IMR-90 (cell line): ENCODE measurements around the gene LIMS2. TPM values are rescaled to one million over a fixed set of nuclear protein-coding genes. Genes with fewer than 3 reads are reported as not detected.

ENCODE experiments used
- ATAC-seq: fragments of 200-7000 bp; cut with Tn5 transposase; 2 replicates; pipeline ENCODE4 v1.9.1; 2020; ENCODE audit warnings: low read depth, mild to moderate bottlenecking, moderate library complexity
- BruUV-seq: library from RNA; stranded (reverse); fragments of 400-500 nt; replicated peaks from 2 replicates; lab custom pipeline; 2021; lab: Mats Ljungman, UMichigan
- CTCF ChIA-PET: fragments of 300-600 bp; formaldehyde crosslinking; extraction: SDS; loops from one replicate; lab custom pipeline; 2021; ENCODE audit warnings: antibody characterized with exemption; lab: Yijun Ruan, JAX
- POLR2A ChIA-PET: fragments of 300-600 bp; sonication (Branson Sonifier 250); formaldehyde crosslinking; loops from one replicate; lab custom pipeline; 2022; ENCODE audit warnings: antibody characterized with exemption; ENCODE audit not compliant: unreplicated experiment; lab: Charles Lee
- DNase-seq: peaks from one replicate; pipeline ENCODE4 v3.0.0; 2013
- H2AFZ ChIP-seq: replicated peaks from 2 replicates; pipeline ENCODE3; 2013; ENCODE audit warnings: low read length, mild to moderate bottlenecking; ENCODE audit not compliant: poor library complexity
- H2AK5ac ChIP-seq: 2 replicates; pipeline ENCODE4 v1.6.1; 2013; ENCODE audit warnings: low read depth, low read length, inconsistent platforms
- H2AK9ac ChIP-seq: replicated peaks from 2 replicates; pipeline ENCODE3; 2013; ENCODE audit warnings: mild to moderate bottlenecking, low read depth, low read length, moderate library complexity; ENCODE audit not compliant: poor library complexity
- H2BK120ac ChIP-seq: 2 replicates; pipeline ENCODE4 v1.6.1; 2013; ENCODE audit warnings: low read depth, low read length, inconsistent platforms
- H2BK15ac ChIP-seq: 3 replicates; pipeline ENCODE4 v1.6.1; 2013; ENCODE audit warnings: low read depth, low read length, inconsistent platforms
- H2BK20ac ChIP-seq: 2 replicates; pipeline ENCODE4 v1.6.1; 2013; ENCODE audit warnings: low read depth, mild to moderate bottlenecking, inconsistent platforms, low read length, moderate library complexity
- H2BK5ac ChIP-seq: 2 replicates; pipeline ENCODE4 v1.6.1; 2013; ENCODE audit warnings: mild to moderate bottlenecking, low read depth, low read length, inconsistent platforms; ENCODE audit not compliant: poor library complexity, severe bottlenecking
- H3K14ac ChIP-seq: replicated peaks from 2 replicates; pipeline ENCODE4 v1.6.1; 2013; ENCODE audit warnings: low read depth, low read length, inconsistent platforms
- H3K18ac ChIP-seq: 2 replicates; pipeline ENCODE4 v1.6.1; 2013; ENCODE audit warnings: low read depth, low read length, control low read depth
- H3K23ac ChIP-seq: 2 replicates; pipeline ENCODE4 v1.6.1; 2013; ENCODE audit warnings: low read depth, low read length, inconsistent platforms
- H3K27ac ChIP-seq: 2 replicates; pipeline ENCODE4 v1.5.1; 2013; ENCODE audit warnings: mild to moderate bottlenecking, control low read depth, low read length; ENCODE audit not compliant: insufficient read depth
- H3K27me3 ChIP-seq: 2 replicates; pipeline ENCODE4 v1.6.1; 2013; ENCODE audit warnings: low read length; ENCODE audit not compliant: control insufficient read depth, insufficient read depth
- H3K36me3 ChIP-seq: 2 replicates; pipeline ENCODE4 v1.6.1; 2013; ENCODE audit warnings: low read length, mixed read lengths; ENCODE audit not compliant: control insufficient read depth, insufficient read depth
- H3K4ac ChIP-seq: 2 replicates; pipeline ENCODE4 v1.6.1; 2013; ENCODE audit warnings: low read depth, low read length, inconsistent platforms
- H3K4me1 ChIP-seq: 2 replicates; pipeline ENCODE4 v1.6.1; 2013; ENCODE audit warnings: low read length, mixed read lengths; ENCODE audit not compliant: control insufficient read depth, insufficient read depth
- H3K4me2 ChIP-seq: 2 replicates; pipeline ENCODE4 v1.6.1; 2013; ENCODE audit warnings: low read depth, mild to moderate bottlenecking, control low read depth, low read length, moderate library complexity
- H3K4me3 ChIP-seq: 2 replicates; pipeline ENCODE4 v1.5.1; 2013; ENCODE audit warnings: low read depth, mild to moderate bottlenecking, control low read depth, low read length, moderate library complexity; ENCODE audit not compliant: insufficient read depth
- H3K56ac ChIP-seq: 2 replicates; pipeline ENCODE4 v1.6.1; 2013; ENCODE audit warnings: low read length, inconsistent platforms; ENCODE audit not compliant: insufficient read depth; ENCODE audit errors: extremely low read depth
- H3K79me1 ChIP-seq, 2 experiments: 2 replicates each; pipeline ENCODE4 v1.6.1; 2013; ENCODE audit warnings: low read length in 2 of 2, inconsistent platforms in 1 of 2, low read depth in 1 of 2
- H3K9ac ChIP-seq: 2 replicates; pipeline ENCODE4 v1.6.1; 2013; ENCODE audit warnings: low read depth, low read length, control low read depth
- H3K9me1 ChIP-seq: 2 replicates; pipeline ENCODE4 v1.6.1; 2013; ENCODE audit warnings: low read length, inconsistent platforms; ENCODE audit not compliant: insufficient read depth
- H3K9me3 ChIP-seq: 2 replicates; pipeline ENCODE4 v1.6.1; 2013; ENCODE audit warnings: low read length; ENCODE audit not compliant: control insufficient read depth, insufficient read depth
- H4K20me1 ChIP-seq: 2 replicates; pipeline ENCODE4 v1.6.1; 2013; ENCODE audit warnings: low read length, inconsistent platforms; ENCODE audit not compliant: insufficient read depth
- H4K5ac ChIP-seq: 2 replicates; pipeline ENCODE4 v1.6.1; 2013; ENCODE audit warnings: mild to moderate bottlenecking, low read depth, low read length, control low read depth
- H4K8ac ChIP-seq, 2 experiments: 2 replicates each; pipeline ENCODE4 v1.6.1; 2013; ENCODE audit warnings: low read depth in 2 of 2, low read length in 2 of 2, control low read depth in 1 of 2, inconsistent platforms in 1 of 2
- H4K91ac ChIP-seq: 2 replicates; pipeline ENCODE4 v1.6.1; 2013; ENCODE audit warnings: low read depth, low read length, inconsistent platforms; ENCODE audit not compliant: insufficient read depth
- BHLHE40 ChIP-seq: fragments of 150-350 bp; IDR thresholded peaks from 2 replicates; pipeline ENCODE4 v1.6.1; 2016; ENCODE audit warnings: mild to moderate bottlenecking, low read depth, low read length
- CEBPB ChIP-seq: IDR thresholded peaks from 2 replicates; pipeline ENCODE4 v1.6.1; 2012; ENCODE audit warnings: low read depth, low read length, improper control_type of control experiment
- CHD1 ChIP-seq: IDR thresholded peaks from 2 replicates; pipeline ENCODE4 v1.6.1; 2012; ENCODE audit warnings: low read depth, low read length, improper control_type of control experiment
- CTCF ChIP-seq: conservative IDR thresholded peaks from 2 replicates; pipeline ENCODE4 v1.5.1; 2012; ENCODE audit warnings: mild to moderate bottlenecking, low read depth, low read length, improper control_type of control experiment
- ELK1 ChIP-seq: fragments of 150-350 bp; IDR thresholded peaks from 2 replicates; pipeline ENCODE4 v1.6.1; 2016; ENCODE audit warnings: low read depth, mild to moderate bottlenecking, low read length, moderate library complexity, borderline replicate concordance
- FOS ChIP-seq: fragments of 150-350 bp; IDR thresholded peaks from 2 replicates; pipeline ENCODE4 v1.6.1; 2016; ENCODE audit warnings: low read depth, low read length
- MAFK ChIP-seq: IDR thresholded peaks from 2 replicates; pipeline ENCODE4 v1.6.1; 2012; ENCODE audit warnings: low read depth, low read length, improper control_type of control experiment
- MAZ ChIP-seq: IDR thresholded peaks from 2 replicates; pipeline ENCODE4 v1.6.1; 2012; ENCODE audit warnings: low read depth, mild to moderate bottlenecking, low read length, improper control_type of control experiment, moderate library complexity, borderline replicate concordance
- MXI1 ChIP-seq: IDR thresholded peaks from 2 replicates; pipeline ENCODE4 v1.6.1; 2012; ENCODE audit warnings: low read depth, mild to moderate bottlenecking, low read length, moderate library complexity, borderline replicate concordance
- NFE2L2 ChIP-seq: fragments of 150-350 bp; IDR thresholded peaks from 2 replicates; pipeline ENCODE4 v1.6.1; 2016; ENCODE audit warnings: low read depth, mild to moderate bottlenecking, low read length
- POLR2A ChIP-seq: IDR thresholded peaks from 2 replicates; pipeline ENCODE4 v1.6.1; 2012; ENCODE audit warnings: mild to moderate bottlenecking, low read depth, low read length
- RAD21 ChIP-seq: IDR thresholded peaks from 2 replicates; pipeline ENCODE4 v1.6.1; 2012; ENCODE audit warnings: low read length, improper control_type of control experiment
- RFX5 ChIP-seq: IDR thresholded peaks from 2 replicates; pipeline ENCODE4 v1.8.0; 2012; ENCODE audit warnings: low read depth, mild to moderate bottlenecking, low read length, moderate library complexity
- SMC3 ChIP-seq: fragments of 150-350 bp; IDR thresholded peaks from 2 replicates; pipeline ENCODE4 v1.6.1; 2016; ENCODE audit warnings: low read depth, mild to moderate bottlenecking, antibody characterized with exemption, low read length, moderate library complexity
- USF2 ChIP-seq: fragments of 150-350 bp; IDR thresholded peaks from 2 replicates; pipeline ENCODE4 v1.6.1; 2017; ENCODE audit warnings: mild to moderate bottlenecking, antibody characterized with exemption, low read length, low read depth
- WGBS, 2 experiments: methylation state at CpG; one replicate each; pipeline versions ENCODE4 v1.1.5 to v1.1.7; 2013; ENCODE audit warnings: missing lambda C conversion rate in 2 of 2; ENCODE audit not compliant: insufficient read length in 1 of 2; ENCODE audit errors: extremely low coverage in 2 of 2; 5-methylcytosine and 5-hydroxymethylcytosine counted together
- dilution Hi-C: fragments of 300-500 bp; cut with HindIII; formaldehyde crosslinking; loops from one replicate; pipeline ENCODE4 v1.14.3; 2018; ENCODE audit warnings: low sequenced_read_pairs; ENCODE audit not compliant: unreplicated experiment
- in situ Hi-C: fragments of 300-500 bp; cut with MboI; formaldehyde crosslinking; loops from 3 replicates; pipeline ENCODE4 v1.14.3; 2019; ENCODE audit warnings: low sequenced_read_pairs, inconsistent platforms, mixed read lengths
- intact Hi-C: fragments of 100-400 bp; cut with micrococcal nuclease; formaldehyde crosslinking; loops from 2 replicates; pipeline ENCODE4 v1.10.0; 2022
- polyA plus RNA-seq, 3 experiments: library from polyadenylated mRNA; depleted of rRNA; stranded (reverse); fragments of >200 nt; gene quantifications; 2 replicates each; pipeline ENCODE4 v1.2.3, GENCODE V29; 2012; ENCODE audit warnings: low replicate concordance in 1 of 3
- total RNA-seq: library from RNA; depleted of rRNA; stranded (reverse); fragments of >200 nt; gene quantifications from 2 replicates; pipeline ENCODE4 v1.2.3, GENCODE V29; 2012

Gene LIMS2
- total and polyA plus RNA-seq, 2 of the 4 experiments (the other 2 are of a cell fraction), result 1.3 to 18.8 TPM

- H2AFZ ChIP-seq, result no peak overlapping the region
- H3K56ac ChIP-seq, result no peak overlapping the region
- CTCF ChIA-PET, result no interaction called here
- H2AK5ac ChIP-seq, result no peak overlapping the region
- peaks cover 2% of the 10 kb centered on the region; the same call in 1 of the 2 replicates for H3K36me3 ChIP-seq
- no peak overlapping the region for H3K23ac ChIP-seq
- intact Hi-C loops, result no loop called here
- H4K5ac ChIP-seq, result no peak overlapping the region
- peaks cover 0 to 11% of the 10 kb centered on the region in 2 experiments; a peak in 1 of 4 replicates for H3K79me1 ChIP-seq
- no peaks in the 10 kb centered on the region for H4K20me1 ChIP-seq
- 78% methylated on average over 4 of the region's 16 CpGs; no CpG with 5 or more reads in 1 of the 2 experiments for WGBS, 2 experiments
- TF ChIP-seq RFX5, result no peak
- TF ChIP-seq ELK1, result no peak
- TF ChIP-seq USF2, result no peak
- TF ChIP-seq CHD1, result no peak
- no peak for TF ChIP-seq MAFK
- TF ChIP-seq CEBPB, result no peak
- no peak for TF ChIP-seq RAD21
- no peak for TF ChIP-seq MAZ
- no peak for TF ChIP-seq FOS
- no peak for TF ChIP-seq POLR2A
- no peak for TF ChIP-seq SMC3
- TF ChIP-seq BHLHE40, result no peak
- TF ChIP-seq NFE2L2, result no peak
- no peak for TF ChIP-seq CTCF
- TF ChIP-seq MXI1, result no peak
- H2BK20ac ChIP-seq, result no peak overlapping the region
- no peak overlapping the region for H2BK5ac ChIP-seq
- peaks cover 14% of the 10 kb centered on the region for H3K4me1 ChIP-seq
- H3K9ac ChIP-seq, result no peak overlapping the region
- no TSS peak for BruUV-seq
- no peak overlapping the region for H2BK15ac ChIP-seq
- H3K9me1 ChIP-seq, result peaks cover 12% of the 10 kb centered on the region
- DNase-seq (no peak), ATAC-seq (no peak)
- H3K4me2 ChIP-seq, result no peak overlapping the region
- no peaks in the 10 kb centered on the region for H3K27me3 ChIP-seq
- POLR2A ChIA-PET, result no interaction called here
- no peak overlapping the region for H3K18ac ChIP-seq
- no peak overlapping the region for H2BK120ac ChIP-seq
- dilution Hi-C loops, result no loop called here
- no peak overlapping the region for H3K14ac ChIP-seq
- peak overlapping the region; percentile 16; the same call in 1 of the 2 replicates for H3K4ac ChIP-seq
- H3K4me3 ChIP-seq, result no peak overlapping the region
- no peak overlapping the region for H3K27ac ChIP-seq
- no peak overlapping the region for H4K8ac ChIP-seq
- in situ Hi-C loops, result no loop called here
- H4K91ac ChIP-seq, result no peak overlapping the region
- H3K9me3 ChIP-seq, result no peaks in the 10 kb centered on the region
- H2AK9ac ChIP-seq, result peak overlapping the region; percentile 65
Observed at GRCh38 chr2:127634066-127634617, 41.2 kb downstream of the LIMS2 start.
